ENCODE measurements around the gene HACD2.

Gene HACD2

GRCh38 chr3:123444023-123444422, 140.8 kb downstream of the HACD2 start:
- no peak overlapping the region for H3K4me3 ChIP-seq (ENCODE audit: low read length)
- DNase-seq (ENCODE audit: low read depth), result peak; percentile 10

GRCh38 chr3:123442908-123443307, 141.9 kb downstream of the HACD2 start:
- TF ChIP-seq CTCF (conservative IDR thresholded peaks at IDR 0.05; ENCODE audit: low read length), result no peak
- DNase-seq (ENCODE audit: low read depth), result no peak
- no peak overlapping the region for H3K4me3 ChIP-seq (ENCODE audit: low read length)

More at GRCh38 chr3:123444023-123444422, 140.8 kb downstream of the HACD2 start:
- TF ChIP-seq CTCF (conservative IDR thresholded peaks at IDR 0.05; ENCODE audit: low read length), result no peak

GRCh38 chr3:123442125-123442524, 142.7 kb downstream of the HACD2 start:
- no peak for TF ChIP-seq CTCF (conservative IDR thresholded peaks at IDR 0.05; ENCODE audit: low read length)
- DNase-seq (ENCODE audit: low read depth), result no peak
- no peak overlapping the region for H3K4me3 ChIP-seq (ENCODE audit: low read length)
